ENCODE results near the gene PDGFB.

Gene PDGFB

DNA sequence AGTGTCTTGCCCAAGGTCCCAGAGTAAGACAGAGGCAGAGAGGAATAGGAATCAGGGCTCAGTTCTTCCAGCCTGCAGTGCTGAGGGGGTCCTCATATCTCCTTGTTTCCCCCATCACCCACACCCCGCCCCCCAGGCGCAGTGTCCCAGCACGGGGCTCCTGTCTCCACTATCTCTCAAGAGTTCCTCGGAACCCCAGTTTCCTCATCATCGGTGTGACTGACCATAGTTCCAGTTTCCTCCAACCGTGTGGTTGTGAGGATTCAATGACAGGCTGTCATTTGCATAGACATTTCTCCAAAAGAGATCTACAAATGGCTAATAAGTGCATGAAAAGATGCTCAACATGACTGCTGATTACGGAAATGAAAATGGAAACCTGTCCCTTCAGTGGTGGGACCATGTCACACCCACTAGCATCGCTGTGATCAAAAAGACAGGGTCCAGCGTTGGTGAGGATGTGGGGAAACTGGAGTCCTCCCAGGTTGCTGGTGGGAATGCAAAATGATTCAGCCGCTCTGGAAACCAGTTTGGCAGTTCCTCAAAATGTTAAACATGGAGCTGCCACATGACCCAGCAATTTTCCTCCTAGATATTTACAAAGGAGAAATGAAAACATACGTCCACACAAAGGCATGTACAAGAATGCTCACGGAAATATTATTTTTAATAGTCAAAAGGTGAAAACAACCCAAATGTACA, 31.8 kb upstream of the PDGFB start:
- no peak for DNase-seq (ENCODE audit: low read depth)

DNA sequence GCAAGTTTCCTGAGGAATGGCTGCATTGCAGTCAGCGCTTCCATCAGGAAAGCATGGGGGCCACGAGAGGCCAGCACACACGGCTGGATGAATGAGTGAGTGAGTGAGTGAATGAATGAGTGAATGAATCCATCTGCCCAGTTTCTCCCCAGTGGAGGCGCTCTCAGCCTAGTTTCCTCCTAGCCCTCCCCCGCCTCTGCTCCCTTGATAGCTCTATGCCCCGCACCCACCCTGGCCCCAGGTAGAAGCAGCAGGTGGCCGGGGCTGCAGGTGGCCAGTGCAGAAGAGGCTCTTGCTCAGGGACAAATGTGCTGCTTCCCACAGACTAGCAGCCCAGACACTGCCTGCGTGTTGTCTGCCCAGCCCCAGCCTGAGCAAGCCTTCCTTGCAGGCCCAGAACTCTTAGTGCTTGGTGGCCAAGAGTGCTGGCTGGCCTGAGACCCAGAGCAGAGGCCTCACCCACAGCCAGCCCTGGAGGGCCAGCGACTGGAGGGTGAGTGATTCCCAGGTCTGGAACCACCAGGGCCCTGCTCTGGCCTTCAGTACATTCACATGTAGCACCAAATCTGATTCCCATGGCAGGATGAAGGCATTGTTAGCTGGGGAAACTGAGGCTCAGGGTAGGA, 31.1 kb upstream of the PDGFB start:
- DNase-seq (ENCODE audit: low read depth), result no peak

DNA sequence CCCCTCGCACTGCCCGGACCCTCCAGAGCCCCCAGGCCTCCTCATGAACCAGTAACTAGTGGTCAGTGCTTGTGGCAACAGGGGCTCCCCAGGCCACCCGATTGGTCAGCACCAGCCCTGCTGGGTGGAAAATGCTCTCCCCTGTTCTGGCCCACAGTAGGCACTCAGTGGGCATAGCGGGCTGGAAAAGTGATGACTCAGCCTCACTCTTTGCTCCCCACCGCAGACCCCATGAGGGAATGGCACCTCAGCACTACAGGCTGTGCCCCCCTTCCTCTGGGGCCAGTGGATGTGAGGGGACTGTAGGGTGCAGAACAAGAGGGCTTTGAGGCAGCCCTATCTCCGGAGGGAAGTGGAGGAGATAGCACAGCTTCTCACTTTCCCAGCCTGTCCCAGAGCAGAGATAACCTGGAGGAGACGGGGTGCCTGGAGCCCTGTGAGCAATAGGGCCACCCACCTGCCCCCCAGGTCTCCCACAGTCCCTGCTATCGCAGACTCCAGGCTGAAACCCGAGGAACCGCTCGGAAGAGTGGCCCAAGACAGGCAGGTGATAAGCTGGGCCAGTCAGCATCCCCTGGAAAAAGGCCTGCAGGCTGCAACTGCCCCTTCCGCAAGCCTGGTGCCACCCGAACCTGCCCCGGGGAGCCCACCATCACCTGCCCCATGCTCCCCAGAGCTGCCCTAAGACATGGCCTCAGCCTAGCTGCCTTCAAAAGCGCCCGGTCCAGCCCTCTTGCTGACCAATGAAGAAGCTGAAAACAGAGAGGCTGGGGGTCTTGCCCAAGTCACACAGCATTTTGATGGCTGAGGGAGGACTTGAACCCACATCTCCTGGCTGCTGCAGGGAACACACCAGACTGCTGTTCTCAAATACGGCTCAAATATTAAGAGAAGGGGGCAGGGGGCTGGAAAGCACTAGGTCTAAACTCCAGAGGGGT, 29.4 kb upstream of the PDGFB start:
- DNase-seq (ENCODE audit: low read depth), result no peak

DNA sequence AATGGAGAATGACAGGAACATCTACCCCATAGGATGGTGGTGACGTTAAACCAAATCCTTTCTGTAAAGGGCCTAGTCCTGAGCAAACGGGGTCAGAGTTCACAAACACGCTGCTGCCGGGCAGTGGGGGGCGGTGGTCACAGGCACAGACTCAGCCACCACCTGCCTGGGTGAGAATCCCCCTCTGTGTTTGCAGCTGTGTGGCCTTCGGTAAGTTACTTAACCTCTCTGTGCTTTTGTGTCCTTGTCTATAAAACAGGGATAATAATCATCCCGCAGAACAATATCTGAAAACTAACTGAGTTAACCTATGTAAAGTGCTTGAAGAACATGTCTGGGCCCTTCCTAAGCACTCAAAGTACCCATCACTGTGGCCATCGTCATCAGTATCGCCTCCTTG, 26.0 kb upstream of the PDGFB start:
- no peak for DNase-seq (ENCODE audit: low read depth)

DNA sequence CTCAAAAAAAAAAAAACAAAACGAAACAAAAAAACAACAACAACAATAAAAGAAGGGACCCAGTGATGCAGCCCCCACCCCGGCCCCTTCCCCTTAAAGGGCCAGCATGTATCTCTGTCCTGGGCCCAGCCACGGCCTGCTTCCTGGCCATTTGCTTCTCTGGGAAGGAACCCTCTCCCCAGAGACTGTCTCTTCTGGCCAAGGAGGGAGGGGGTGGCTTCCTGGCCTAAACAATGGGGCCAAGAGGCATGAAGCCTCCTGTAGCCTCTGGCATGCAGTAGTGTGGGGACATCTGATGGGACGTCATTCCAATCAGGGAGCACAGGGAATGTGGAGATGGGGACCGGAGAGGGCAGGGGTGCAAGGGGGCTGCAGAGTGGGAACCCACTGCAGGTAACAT, 25.5 kb upstream of the PDGFB start:
- no peak for DNase-seq (ENCODE audit: low read depth)

DNA sequence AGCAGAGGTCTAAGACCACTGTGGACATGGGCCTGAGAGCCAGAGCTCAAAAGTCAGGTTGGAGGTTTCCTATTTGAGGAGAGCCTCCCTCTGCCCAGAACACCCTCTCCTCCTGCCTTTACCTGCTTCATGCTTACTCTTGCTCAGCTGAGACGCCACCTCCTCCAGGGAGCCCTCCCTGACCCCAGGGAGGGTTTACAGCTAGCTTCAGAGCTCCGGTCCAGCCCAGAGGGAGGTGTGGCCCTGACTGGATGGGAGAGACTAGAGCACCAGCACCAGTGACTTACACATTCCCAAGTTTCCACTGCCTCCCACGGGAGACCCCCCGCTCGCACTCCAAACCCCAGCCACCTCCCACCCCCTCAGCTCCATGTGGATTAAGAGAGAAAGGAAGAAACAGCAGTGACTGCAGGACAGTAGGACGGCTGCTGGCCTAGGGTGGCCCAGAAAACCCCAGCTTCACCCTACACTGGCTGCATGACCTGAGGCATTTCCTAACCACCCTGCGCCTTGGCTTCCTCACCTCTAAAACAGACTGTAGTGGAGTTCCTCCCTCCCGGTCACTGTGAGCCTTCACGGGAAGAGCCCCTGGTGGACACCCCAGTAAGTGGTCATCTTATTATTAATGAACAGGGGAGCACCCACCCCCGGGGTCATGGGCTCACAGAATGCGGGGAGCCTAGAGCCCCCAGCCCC, 24.5 kb upstream of the PDGFB start:
- DNase-seq (ENCODE audit: low read depth), result no peak

DNA sequence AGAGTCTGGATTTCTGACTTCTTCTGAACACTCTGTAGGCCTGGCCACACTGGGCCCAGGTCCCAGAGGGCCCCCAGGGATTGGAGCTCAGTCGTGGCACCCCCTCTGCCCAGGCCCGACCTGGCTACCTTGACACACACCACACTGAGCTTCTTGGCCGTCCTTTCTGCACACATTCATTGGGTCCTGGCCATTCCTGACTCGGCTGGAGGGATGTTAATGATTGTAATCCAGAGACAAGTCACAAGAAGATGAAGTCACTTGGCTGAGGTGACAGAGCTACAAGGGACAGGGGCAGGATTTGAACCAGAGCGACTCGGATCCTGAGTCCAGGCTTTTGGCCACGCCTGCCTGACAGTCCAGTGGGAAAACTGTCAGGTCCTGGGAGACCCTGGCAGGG, 23.9 kb upstream of the PDGFB start:
- DNase-seq (ENCODE audit: low read depth), result no peak

DNA sequence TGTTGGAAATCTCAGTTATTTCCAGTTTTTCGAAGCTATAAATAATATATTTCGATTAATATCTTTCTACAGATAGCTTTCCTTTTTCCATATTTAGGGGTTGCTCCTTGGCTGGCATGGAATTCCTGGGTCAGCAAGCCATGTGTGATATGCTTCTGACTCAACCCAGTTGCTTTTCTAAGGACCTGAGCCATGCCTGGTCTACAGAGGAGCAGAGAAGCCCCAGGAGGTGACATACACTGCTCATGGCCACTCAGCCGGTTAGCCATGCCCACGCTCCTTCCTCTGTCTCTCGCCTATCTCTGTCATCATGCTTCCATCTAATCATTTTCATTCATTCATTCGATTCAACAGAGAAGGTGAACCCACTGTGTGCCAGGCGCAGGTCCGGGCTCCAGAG, 23.2 kb upstream of the PDGFB start:
- no peak for DNase-seq (ENCODE audit: low read depth)

DNA sequence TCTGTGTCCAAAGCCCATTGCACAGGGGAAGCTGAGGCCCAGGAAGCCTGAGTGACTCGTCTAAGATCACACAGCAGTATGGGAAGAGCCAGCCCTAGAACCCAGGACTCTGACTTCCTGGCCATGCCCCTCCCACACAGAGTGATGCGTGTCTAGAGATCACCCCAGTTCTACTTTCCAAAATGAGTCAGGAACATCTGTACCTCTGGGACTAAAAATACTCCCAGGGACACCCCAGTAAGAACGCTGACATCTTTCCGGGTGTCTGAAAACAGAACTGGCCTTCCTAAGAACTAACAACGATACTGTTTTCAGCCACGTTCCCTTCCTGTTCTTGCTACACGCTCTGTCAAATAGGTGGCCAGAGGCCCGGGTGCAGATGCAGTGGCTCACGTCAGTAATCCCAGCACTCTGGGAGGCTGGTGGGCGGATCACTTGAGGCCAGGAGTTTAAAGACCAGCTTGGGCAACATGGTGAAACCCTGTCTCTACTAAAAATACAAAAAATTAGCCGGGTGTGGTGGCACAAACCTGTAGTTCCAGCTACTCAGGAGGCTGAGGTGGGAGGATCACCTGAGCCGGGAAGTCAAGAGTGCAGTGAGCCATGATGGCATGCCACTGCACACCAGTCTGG, 21.7 kb upstream of the PDGFB start:
- peak; percentile 74 for DNase-seq (ENCODE audit: low read depth)

DNA sequence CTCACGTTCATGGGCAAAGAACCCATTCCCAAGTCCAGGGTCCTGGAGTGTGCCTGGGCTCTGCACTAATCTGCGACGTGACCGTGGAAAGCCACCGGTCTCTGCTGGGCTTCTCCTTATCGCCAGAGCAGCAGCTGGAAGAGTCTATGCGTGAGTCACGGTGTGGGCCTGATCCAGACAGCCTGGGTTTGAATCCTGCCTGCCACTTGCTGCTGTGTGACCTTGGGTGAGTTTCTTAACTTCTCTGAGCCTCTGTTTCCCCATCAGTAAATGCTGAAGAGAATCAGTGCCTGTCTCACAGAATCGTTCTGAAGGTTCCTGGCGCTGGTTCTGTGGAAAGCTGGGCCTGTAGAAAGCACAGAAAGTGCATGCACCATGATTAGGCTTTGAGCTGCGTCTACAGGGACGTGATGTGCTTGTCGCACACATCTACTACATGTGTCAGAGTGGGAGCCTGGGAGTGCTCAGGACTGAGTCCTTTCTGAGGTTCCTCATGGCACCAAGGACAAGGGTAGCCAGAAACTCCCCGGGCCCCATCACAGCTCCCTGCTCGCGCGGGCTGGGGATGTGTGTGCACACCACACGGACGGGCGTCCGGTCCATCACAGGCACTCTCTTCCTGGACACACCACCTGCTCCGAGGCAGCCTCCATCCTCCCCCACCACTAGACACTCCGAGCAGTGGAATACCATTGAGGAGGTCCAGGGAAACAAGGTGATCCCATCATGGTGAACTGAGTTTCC, 20.5 kb upstream of the PDGFB start:
- no peak for DNase-seq (ENCODE audit: low read depth)

DNA sequence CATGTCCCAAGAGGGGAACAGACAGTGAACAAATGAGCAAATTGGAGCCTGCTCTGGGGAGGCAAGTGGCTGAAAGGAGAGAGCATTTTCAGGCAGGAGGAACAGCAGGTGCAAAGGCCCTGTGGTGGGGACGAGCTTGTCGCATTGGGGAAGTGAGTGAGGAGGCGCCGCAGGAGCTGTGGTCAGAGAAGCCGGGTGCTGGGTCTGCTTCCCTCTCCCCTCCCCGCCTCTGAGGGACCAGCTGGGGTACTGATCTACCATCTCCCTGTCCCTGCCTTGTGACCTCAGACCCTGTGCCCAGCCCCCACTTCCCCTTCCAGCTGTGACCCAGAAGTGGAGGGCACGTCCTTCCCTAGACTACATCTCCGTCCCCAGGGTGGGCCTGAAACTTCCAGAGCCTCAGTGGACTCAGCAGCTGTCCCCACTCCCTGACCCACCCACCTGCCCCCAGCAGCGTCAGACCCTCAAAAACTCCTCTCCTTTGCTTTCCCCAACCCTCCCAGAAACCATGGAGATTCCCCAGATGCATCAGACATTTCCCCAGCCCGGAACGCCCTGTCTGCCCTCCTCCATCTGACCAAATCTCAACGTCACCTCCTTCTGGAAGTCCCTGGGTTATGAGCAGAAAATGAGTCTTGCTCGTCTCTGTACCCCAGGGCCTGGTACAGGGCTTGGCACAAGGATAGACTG, 19.7 kb upstream of the PDGFB start:
- DNase-seq (ENCODE audit: low read depth), result no peak

DNA sequence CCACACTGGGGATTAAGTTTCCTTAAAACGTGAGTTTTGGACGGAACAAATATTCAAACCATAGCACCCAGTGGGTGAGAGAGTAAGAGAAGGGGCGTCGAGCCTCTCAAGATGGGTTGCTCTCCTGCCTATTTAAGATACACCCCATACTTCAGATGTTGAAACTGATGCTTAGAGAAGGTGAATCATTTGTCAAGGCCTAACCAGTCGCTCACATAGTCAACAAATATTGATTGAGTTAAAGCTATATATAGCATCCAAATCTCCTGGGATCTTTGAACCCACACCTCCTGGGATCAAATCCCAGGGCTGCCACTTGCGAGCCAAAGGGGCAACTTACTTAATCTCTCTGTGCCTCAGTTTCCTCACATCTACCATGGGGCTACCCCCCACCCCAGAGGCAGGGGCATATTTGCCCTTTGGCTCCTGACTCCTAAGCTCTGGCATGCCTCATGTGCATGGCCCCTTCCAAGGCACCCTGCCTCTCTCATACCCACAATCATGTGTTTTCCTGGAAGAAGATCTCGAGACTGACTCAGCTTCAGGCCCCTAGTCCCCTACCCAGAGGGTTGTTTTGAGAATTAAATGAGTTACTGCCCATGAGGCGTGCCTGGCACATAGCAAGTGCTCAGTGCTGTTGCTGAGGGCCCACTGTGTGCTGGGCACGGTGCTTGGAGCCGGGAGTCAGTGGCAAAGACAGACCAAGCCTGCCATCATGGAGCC, 19.0 kb upstream of the PDGFB start:
- no peak for DNase-seq (ENCODE audit: low read depth)

DNA sequence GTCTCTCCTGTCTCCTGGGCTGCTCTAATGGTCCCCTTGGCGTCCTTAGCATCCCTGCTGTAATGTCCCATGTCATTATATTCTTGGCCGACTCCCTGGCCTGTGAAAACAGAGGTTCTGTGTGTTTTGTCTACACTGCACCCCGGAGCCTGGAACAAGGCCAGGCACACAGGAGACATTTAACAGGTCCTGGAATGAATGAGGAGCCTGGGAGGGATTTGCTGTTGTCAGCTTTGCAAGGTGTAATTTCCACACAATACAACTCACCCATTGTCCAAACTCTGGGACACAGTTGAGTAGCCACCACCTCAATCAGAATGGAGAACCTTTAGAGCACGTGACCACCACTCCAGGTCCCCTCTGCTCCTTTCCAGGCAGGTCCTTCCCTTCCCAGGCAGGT, 14.9 kb upstream of the PDGFB start:
- DNase-seq (ENCODE audit: low read depth), result no peak

DNA sequence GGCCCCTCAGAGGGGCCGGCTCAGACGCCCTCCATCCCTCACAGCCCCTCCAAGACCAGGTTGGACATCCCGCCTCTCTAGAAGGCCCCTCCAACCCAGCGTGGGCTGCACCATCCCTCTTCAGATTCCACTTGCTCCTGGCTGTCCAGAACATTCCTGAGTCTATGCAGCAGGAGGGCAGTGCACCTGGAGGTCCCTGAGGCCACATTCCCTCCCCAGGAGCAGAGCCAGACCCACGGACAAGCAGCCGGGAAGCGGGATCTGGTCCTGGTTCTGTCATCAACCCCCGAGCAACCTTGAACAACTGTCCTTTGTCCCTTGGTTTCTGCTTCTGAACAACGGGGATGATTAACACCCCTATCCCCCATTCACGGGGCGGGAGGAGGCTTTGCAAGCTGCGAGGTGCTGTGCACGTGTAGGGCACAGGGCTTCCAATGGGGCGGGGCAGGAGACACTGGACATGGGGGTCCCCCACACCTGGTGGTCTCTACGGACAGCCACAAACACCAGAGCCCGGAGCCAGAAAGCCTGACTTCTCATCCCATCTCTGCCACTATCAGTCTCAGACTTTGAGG, 13.2 kb upstream of the PDGFB start:
- no peak for DNase-seq (ENCODE audit: low read depth)

DNA sequence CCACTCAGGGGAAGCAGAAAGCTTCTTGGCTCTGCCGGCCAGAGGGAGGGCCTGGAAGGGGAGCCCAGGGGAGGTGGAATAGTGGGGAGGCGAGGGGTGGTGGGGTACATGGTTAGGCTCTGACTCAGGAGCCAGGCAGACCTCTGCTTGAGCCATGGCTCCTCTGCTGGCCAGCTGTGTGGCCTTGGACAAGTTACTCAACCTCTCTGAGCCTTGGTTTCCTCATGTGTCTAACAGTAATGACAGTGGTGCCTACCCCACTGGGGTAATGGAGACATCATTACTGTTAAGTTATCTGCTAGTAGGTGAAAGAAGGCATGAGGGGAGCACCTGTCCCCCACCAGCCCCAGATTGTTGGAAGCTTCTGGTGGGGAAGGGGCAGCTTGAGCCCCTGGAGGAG, 12.2 kb upstream of the PDGFB start:
- DNase-seq (ENCODE audit: low read depth), result peak; percentile 49

DNA sequence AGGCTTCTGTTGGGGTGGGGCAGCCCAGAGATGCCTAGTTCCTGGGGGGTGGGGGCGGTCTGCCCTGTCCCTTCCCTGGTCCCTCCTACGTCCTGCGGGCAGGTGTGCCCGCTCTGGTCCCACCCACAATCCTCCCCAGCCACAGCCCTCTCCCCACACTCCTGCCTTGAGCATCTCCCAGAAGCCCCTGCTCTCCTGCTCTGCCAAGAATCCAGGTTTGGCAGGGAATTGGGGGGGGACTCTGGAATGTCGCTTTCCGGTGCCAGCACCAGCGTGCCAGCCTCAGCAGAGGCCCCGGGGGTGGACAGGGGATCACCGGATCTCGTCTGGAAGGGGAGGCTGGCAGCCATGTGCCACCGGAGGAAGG, 11.4 kb upstream of the PDGFB start:
- no peak for DNase-seq (ENCODE audit: low read depth)

DNA sequence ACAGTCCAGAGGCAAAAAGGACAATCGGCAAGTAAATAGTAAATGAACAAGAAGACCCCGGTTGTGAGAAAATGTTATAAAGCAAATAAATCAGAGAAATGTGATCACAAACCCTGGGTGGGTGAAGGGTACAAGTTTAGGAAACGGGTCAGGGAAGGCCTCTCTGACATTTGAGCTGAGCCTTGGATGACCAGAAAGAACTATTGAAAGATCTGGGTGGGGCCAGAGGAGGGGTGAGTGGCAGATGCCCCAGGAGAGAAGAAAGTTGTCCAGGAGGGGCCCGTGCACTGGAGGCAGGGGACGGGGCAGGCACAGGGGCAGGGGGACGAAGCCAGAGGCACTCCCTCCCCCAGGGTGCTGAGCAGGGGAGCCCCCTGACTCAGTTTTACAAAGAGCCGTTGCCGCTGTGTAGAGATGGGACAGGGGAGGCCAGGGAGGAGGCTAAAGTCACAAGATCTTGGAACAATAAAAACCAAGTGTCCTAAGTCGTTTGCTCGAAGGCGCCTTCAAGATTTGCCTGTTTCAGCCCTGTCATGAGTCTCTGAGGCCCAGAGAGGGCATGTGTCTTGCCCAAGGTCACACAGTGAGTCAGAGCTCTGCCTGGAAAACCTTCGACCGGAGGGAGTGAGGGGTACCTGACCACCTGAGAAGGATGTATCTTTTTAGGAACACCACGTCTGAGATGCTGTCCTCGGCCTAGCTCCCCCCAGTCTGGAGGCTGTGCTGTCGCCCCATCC, 10.8 kb upstream of the PDGFB start:
- DNase-seq (ENCODE audit: low read depth), result no peak

DNA sequence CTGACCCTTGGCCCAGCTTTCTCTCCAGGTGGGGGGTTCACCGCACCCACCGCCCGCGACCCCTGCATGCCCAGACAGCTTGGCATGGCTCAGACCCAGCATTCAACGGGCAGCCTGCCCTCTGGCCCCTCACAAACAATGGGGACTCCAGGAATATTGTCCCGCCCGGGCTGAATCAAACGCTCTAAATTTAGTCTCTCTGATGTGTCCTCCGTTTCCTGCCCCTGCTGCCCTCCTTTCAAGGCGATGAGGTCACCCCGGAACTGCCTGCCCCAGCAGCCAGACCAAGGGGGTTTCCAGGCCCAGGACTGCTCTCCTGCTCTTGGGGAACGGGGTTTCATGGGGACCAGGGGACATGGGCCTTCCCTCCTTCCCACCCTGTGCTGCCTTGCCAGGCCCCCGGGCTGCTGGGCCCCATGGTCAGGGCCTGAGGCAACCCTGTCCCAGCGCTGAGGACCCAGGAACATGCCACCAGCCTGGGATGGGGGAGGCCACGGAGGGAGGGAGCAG, 10.1 kb upstream of the PDGFB start:
- peak; percentile 49 for DNase-seq (ENCODE audit: low read depth)

DNA sequence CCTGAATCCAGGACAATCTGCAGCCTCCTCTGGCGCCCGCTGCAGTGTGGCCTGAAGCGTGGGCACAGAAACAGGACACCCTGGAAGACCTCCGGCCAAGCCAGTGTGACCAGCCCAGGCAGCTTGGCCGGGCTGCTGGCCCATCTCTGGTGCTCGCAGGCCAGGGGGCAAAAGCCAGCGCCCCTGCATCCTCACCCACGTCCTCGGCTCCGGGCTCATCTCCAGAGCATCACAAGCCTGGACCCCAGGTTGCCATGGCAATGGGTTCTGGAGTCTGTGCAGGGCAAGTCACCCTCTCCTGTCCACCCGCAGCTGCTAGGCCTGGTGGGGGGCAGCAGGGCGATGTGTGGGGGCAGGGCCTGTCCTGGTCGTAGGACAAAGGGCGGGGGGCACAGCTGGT, 9.3 kb upstream of the PDGFB start:
- no peak for DNase-seq (ENCODE audit: low read depth)

Measured in amniotic epithelial cell (primary cell).